Neural cell (in vitro differentiated cells): ENCODE measurements around the gene TTF1. TPM values are rescaled to one million over a fixed set of nuclear protein-coding genes. Genes with fewer than 3 reads are reported as not detected.

ENCODE experiments used
- H2AFZ ChIP-seq: fragments of 200-600, 300-800 bp; sonication (generic), shearing (Covaris generic); 2 replicates; pipeline ENCODE4 v1.6.0; 2014; ENCODE audit warnings: low read depth, mild to moderate bottlenecking, antibody characterized with exemption, low read length, moderate library complexity
- H3F3A ChIP-seq: fragments of 200-600 bp; shearing (Covaris generic); 2 replicates; pipeline ENCODE4 v1.6.1; 2016; ENCODE audit warnings: mild to moderate bottlenecking, moderate library complexity, mixed read lengths, antibody characterized with exemption, low read length; ENCODE audit not compliant: insufficient read depth, poor library complexity, severe bottlenecking
- H3K27ac ChIP-seq: fragments of 200-600, 300-800 bp; sonication (generic), shearing (Covaris generic); 2 replicates; pipeline ENCODE4 v1.5.1; 2014; ENCODE audit warnings: mild to moderate bottlenecking, low read length, moderate library complexity
- H3K27me3 ChIP-seq: fragments of 300-800, 200-600 bp; sonication (generic), shearing (Covaris generic); 2 replicates; pipeline ENCODE4 v1.6.0; 2014; ENCODE audit warnings: mild to moderate bottlenecking, low read depth, low read length, moderate library complexity; ENCODE audit not compliant: insufficient read depth
- H3K36me3 ChIP-seq: fragments of 300-800, 200-600 bp; sonication (generic), shearing (Covaris generic); 2 replicates; pipeline ENCODE4 v1.5.1; 2014; ENCODE audit warnings: mild to moderate bottlenecking, antibody characterized with exemption, low read length, moderate library complexity; ENCODE audit not compliant: insufficient read depth
- H3K4me2 ChIP-seq: fragments of 300-800, 200-600 bp; sonication (generic), shearing (Covaris generic); 2 replicates; pipeline ENCODE4 v1.6.0; 2014; ENCODE audit warnings: mild to moderate bottlenecking, low read length
- H3K4me3 ChIP-seq: fragments of 300-800, 200-600 bp; sonication (generic), shearing (Covaris generic); 2 replicates; pipeline ENCODE4 v1.5.1; 2014; ENCODE audit warnings: mild to moderate bottlenecking, low read length, moderate library complexity
- H3K79me2 ChIP-seq: fragments of 200-600 bp; shearing (Covaris generic); replicated peaks from 2 replicates; pipeline ENCODE4 v1.6.0; 2014; ENCODE audit warnings: mild to moderate bottlenecking, low read length, moderate library complexity; ENCODE audit not compliant: insufficient read depth
- H3K9ac ChIP-seq: fragments of 300-800, 200-600 bp; sonication (generic), shearing (Covaris generic); 2 replicates; pipeline ENCODE4 v1.6.1; 2016; ENCODE audit warnings: mild to moderate bottlenecking, low read length, mixed read lengths
- H3K9me2 ChIP-seq: fragments of 200-600 bp; shearing (Covaris generic); 2 replicates; pipeline ENCODE4 v1.6.1; 2016; ENCODE audit warnings: mild to moderate bottlenecking, low read length, mixed read lengths; ENCODE audit not compliant: insufficient read depth
- H3K9me3 ChIP-seq: fragments of 200-600, 300-800 bp; sonication (generic), shearing (Covaris generic); 2 replicates; pipeline ENCODE4 v1.6.1; 2016; ENCODE audit warnings: mild to moderate bottlenecking, mixed run types, low read length, moderate library complexity, mixed read lengths
- H4K20me1 ChIP-seq: fragments of 200-600 bp; shearing (Covaris generic); 2 replicates; pipeline ENCODE4 v1.6.1; 2016; ENCODE audit warnings: mild to moderate bottlenecking, mixed run types; ENCODE audit not compliant: insufficient read depth
- CTCF ChIP-seq: fragments of 450-650 bp; IDR thresholded peaks from 2 replicates; pipeline ENCODE4 v1.5.1; 2014; ENCODE audit warnings: antibody characterized with exemption, mild to moderate bottlenecking, moderate library complexity; ENCODE audit not compliant: poor library complexity, severe bottlenecking
- EP300 ChIP-seq: fragments of 450-650 bp; conservative IDR thresholded peaks from 2 replicates; pipeline ENCODE4 v1.6.1; 2014; ENCODE audit warnings: antibody characterized with exemption, mild to moderate bottlenecking, moderate library complexity; ENCODE audit not compliant: poor library complexity, severe bottlenecking
- EZH2 ChIP-seq: fragments of 200-600, 300-800 bp; shearing (Covaris generic), sonication (generic); IDR thresholded peaks from 2 replicates; pipeline ENCODE4 v1.6.1; 2014; ENCODE audit warnings: antibody characterized with exemption, low read length, borderline replicate concordance, mild to moderate bottlenecking; ENCODE audit not compliant: insufficient read depth, poor library complexity, severe bottlenecking
- MXI1 ChIP-seq: fragments of 450-650 bp; conservative IDR thresholded peaks from 2 replicates; pipeline ENCODE4 v1.6.1; 2014; ENCODE audit warnings: antibody characterized with exemption, mild to moderate bottlenecking; ENCODE audit not compliant: poor library complexity, severe bottlenecking
- POLR2AphosphoS5 ChIP-seq: IDR thresholded peaks from 2 replicates; pipeline ENCODE4 v1.6.1; 2012
- RAD21 ChIP-seq: fragments of 450-650 bp; conservative IDR thresholded peaks from 2 replicates; pipeline ENCODE4 v1.6.1; 2014; ENCODE audit warnings: antibody characterized with exemption, mild to moderate bottlenecking, moderate library complexity
- REST ChIP-seq: IDR thresholded peaks from 2 replicates; pipeline ENCODE4 v1.6.1; 2012; ENCODE audit warnings: borderline replicate concordance
- SMC3 ChIP-seq: fragments of 450-650 bp; conservative IDR thresholded peaks from 2 replicates; pipeline ENCODE4 v1.6.1; 2014; ENCODE audit warnings: antibody characterized with exemption, mild to moderate bottlenecking, moderate library complexity; ENCODE audit not compliant: poor library complexity
- TAF1 ChIP-seq: IDR thresholded peaks from 2 replicates; pipeline ENCODE4 v1.6.1; 2012; ENCODE audit warnings: low read depth
- polyA plus RNA-seq: library from polyadenylated mRNA; depleted of rRNA; stranded (reverse); fragments of >200 nt; gene quantifications from 2 replicates; pipeline ENCODE4 v1.2.3, GENCODE V29; 2014

TTF1 gene
- polyA plus RNA-seq, 1 donor from 2014 or later, result 27.1 TPM

- no peaks in the 10 kb centered on the region for H3K36me3 ChIP-seq
- no peak overlapping the region for H3K4me3 ChIP-seq
- H4K20me1 ChIP-seq, result no peaks in the 10 kb centered on the region
- no peaks in the 10 kb centered on the region for H3K27me3 ChIP-seq
- H3K4me2 ChIP-seq, result no peak overlapping the region
- H3K9me3 ChIP-seq, result no peaks in the 10 kb centered on the region
- H3K9ac ChIP-seq, result no peak overlapping the region
- H3K79me2 ChIP-seq, result no peaks in the 10 kb centered on the region
- no peak overlapping the region for H2AFZ ChIP-seq
- H3K9me2 ChIP-seq, result no peaks in the 10 kb centered on the region
- H3F3A ChIP-seq, result no peaks in the 10 kb centered on the region
- TF ChIP-seq RAD21, result no peak
- no peak for TF ChIP-seq EP300
- no peak for TF ChIP-seq MXI1
- TF ChIP-seq TAF1, result no peak
- no peak for TF ChIP-seq SMC3
- TF ChIP-seq POLR2AphosphoS5, result no peak
- no peak for TF ChIP-seq EZH2
- TF ChIP-seq CTCF, result no peak
- TF ChIP-seq REST, result no peak
- no peak overlapping the region for H3K27ac ChIP-seq
Observed at GRCh38 chr9:132391449-132391848, 15.2 kb downstream of the TTF1 start.

- no peak for TF ChIP-seq EZH2
- no peaks in the 10 kb centered on the region for H3K9me3 ChIP-seq
- H3K9me2 ChIP-seq, result no peaks in the 10 kb centered on the region
- H3K27ac ChIP-seq, result no peak overlapping the region
- no peaks in the 10 kb centered on the region for H3K79me2 ChIP-seq
- no peak overlapping the region for H2AFZ ChIP-seq
- no peaks in the 10 kb centered on the region for H3K36me3 ChIP-seq
- H3K9ac ChIP-seq, result no peak overlapping the region
- no peaks in the 10 kb centered on the region for H4K20me1 ChIP-seq
- no peaks in the 10 kb centered on the region for H3K27me3 ChIP-seq
- H3K4me3 ChIP-seq, result no peak overlapping the region
- no peaks in the 10 kb centered on the region for H3F3A ChIP-seq
- H3K4me2 ChIP-seq, result no peak overlapping the region
Observed at GRCh38 chr9:132390966-132391365, 15.7 kb downstream of the TTF1 start.

GRCh38 chr9:132387133-132387532 is 19.5 kb downstream of the TTF1 start:
- Histone ChIP-seq H3K4me2 (no peak overlapping the region), H3K9me2 (no peaks in the 10 kb centered on the region), H3K9ac (no peak overlapping the region), H3K27me3 (no peaks in the 10 kb centered on the region), H2AFZ (no peak overlapping the region), H3K4me3 (no peak overlapping the region), H3K9me3 (no peaks in the 10 kb centered on the region), H3F3A (no peaks in the 10 kb centered on the region), H3K36me3 (no peaks in the 10 kb centered on the region), H4K20me1 (no peaks in the 10 kb centered on the region), H3K27ac (no peak overlapping the region), H3K79me2 (no peaks in the 10 kb centered on the region)
- TF ChIP-seq EZH2, result no peak
- no peak for TF ChIP-seq POLR2AphosphoS5
- no peak for TF ChIP-seq CTCF
- TF ChIP-seq MXI1, result no peak
- TF ChIP-seq RAD21, result no peak
- TF ChIP-seq REST, result no peak
- TF ChIP-seq SMC3, result no peak
- no peak for TF ChIP-seq EP300
- no peak for TF ChIP-seq TAF1
